PC-3 (cell line): Measurements from ENCODE around the gene CCDC8. TPM values are rescaled to one million over a fixed set of nuclear protein-coding genes. Genes with fewer than 3 reads are reported as not detected.

Experiments
- ATAC-seq: fragments of 200-7000 bp; cut with Tn5 transposase; 2 replicates; pipeline ENCODE4 v1.9.1; 2020; ENCODE audit warnings: mild to moderate bottlenecking, moderate library complexity
- BruUV-seq: library from RNA; stranded (reverse); fragments of 400-500 nt; replicated peaks from 2 replicates; lab custom pipeline; 2021; lab: Mats Ljungman, UMichigan
- CTCF ChIA-PET: fragments of 300-600 bp; sonication (Branson Sonifier 250); formaldehyde crosslinking; loops from one replicate; lab custom pipeline; 2022; ENCODE audit warnings: antibody characterized with exemption; lab: Charles Lee
- POLR2A ChIA-PET: fragments of 300-600 bp; sonication (Branson Sonifier 250); formaldehyde crosslinking; loops from one replicate; lab custom pipeline; 2022; ENCODE audit warnings: antibody characterized with exemption; ENCODE audit not compliant: unreplicated experiment; lab: Charles Lee
- DNase-seq: peaks from one replicate; pipeline ENCODE4 v3.0.0-alpha.2; 2015
- H2AFZ ChIP-seq: fragments of 300-600 bp; sonication (generic); 2 replicates; pipeline ENCODE4 v1.6.0; 2016; ENCODE audit warnings: antibody characterized with exemption, low read length
- H3F3A ChIP-seq: fragments of 300-600 bp; sonication (generic); one replicate; pipeline ENCODE4 v1.6.0; 2017; ENCODE audit warnings: antibody characterized with exemption, low read length, control low read depth, mild to moderate bottlenecking; ENCODE audit not compliant: unreplicated experiment
- H3K27ac ChIP-seq: fragments of 300-600 bp; sonication (generic); 2 replicates; pipeline ENCODE4 v1.5.1; 2016; ENCODE audit warnings: mild to moderate bottlenecking, low read length
- H3K27me3 ChIP-seq: fragments of 300-600 bp; sonication (generic); 2 replicates; pipeline ENCODE4 v1.6.1; 2016; ENCODE audit warnings: low read length, mixed read lengths
- H3K36me3 ChIP-seq: fragments of 300-600 bp; sonication (generic); 2 replicates; pipeline ENCODE4 v1.6.1; 2016; ENCODE audit warnings: low read depth, mixed run types, low read length, mixed read lengths
- H3K4me1 ChIP-seq: fragments of 300-600 bp; sonication (generic); 2 replicates; pipeline ENCODE4 v1.5.1; 2016; ENCODE audit warnings: low read length; ENCODE audit not compliant: insufficient read depth
- H3K4me2 ChIP-seq: fragments of 300-600 bp; sonication (generic); 2 replicates; pipeline ENCODE4 v1.6.0; 2016; ENCODE audit warnings: low read length
- H3K4me3 ChIP-seq: fragments of 300-600 bp; sonication (generic); 2 replicates; pipeline ENCODE4 v1.5.1; 2016; ENCODE audit warnings: mild to moderate bottlenecking, low read length, mixed read lengths
- H3K79me2 ChIP-seq: fragments of 300-600 bp; sonication (generic); 2 replicates; pipeline ENCODE4 v1.6.1; 2017; ENCODE audit warnings: low read length, mixed read lengths
- H3K9ac ChIP-seq: fragments of 300-600 bp; sonication (generic); 2 replicates; pipeline ENCODE4 v1.6.0; 2016; ENCODE audit warnings: mild to moderate bottlenecking, low read length
- H3K9me2 ChIP-seq: fragments of 300-600 bp; sonication (generic); replicated peaks from 2 replicates; pipeline ENCODE4 v1.6.1; 2016; ENCODE audit warnings: mixed run types, low read length, mixed read lengths
- H3K9me3 ChIP-seq: fragments of 300-600 bp; sonication (generic); 2 replicates; pipeline ENCODE4 v1.6.1; 2016; ENCODE audit warnings: low read length, mixed read lengths
- H4K20me1 ChIP-seq: fragments of 300-600 bp; sonication (generic); 2 replicates; pipeline ENCODE4 v1.6.1; 2016; ENCODE audit warnings: low read length, mixed read lengths
- EZH2 ChIP-seq: fragments of 300-600 bp; sonication (generic); IDR thresholded peaks from one replicate; pipeline ENCODE4 v1.6.1; 2017; ENCODE audit warnings: antibody characterized with exemption, mild to moderate bottlenecking, low read length; ENCODE audit not compliant: unreplicated experiment
- EZH2phosphoT487 ChIP-seq: fragments of 300-600 bp; sonication (generic); IDR thresholded peaks from 2 replicates; pipeline ENCODE4 v1.6.1; 2018; ENCODE audit warnings: mild to moderate bottlenecking, antibody characterized with exemption, low read length, borderline replicate concordance
- intact Hi-C: fragments of 100-400 bp; cut with micrococcal nuclease; formaldehyde crosslinking; loops from 2 replicates; pipeline ENCODE4 v1.9.0; 2023
- total RNA-seq: library from RNA; depleted of rRNA; stranded (reverse); fragments of >200 nt; gene quantifications from 2 replicates; pipeline ENCODE4 v1.2.3, GENCODE V29; 2014
- TF ChIP-seq, protein P1 (sequence below): fragments of 300-600 bp; sonication (generic); conservative IDR thresholded peaks from 2 replicates; pipeline ENCODE4 v1.5.1; 2017; ENCODE audit warnings: antibody characterized with exemption, low read depth, mild to moderate bottlenecking, low read length

CCDC8 gene
- total RNA-seq, 1 experiment from 2014 or later: not detected

DNA sequence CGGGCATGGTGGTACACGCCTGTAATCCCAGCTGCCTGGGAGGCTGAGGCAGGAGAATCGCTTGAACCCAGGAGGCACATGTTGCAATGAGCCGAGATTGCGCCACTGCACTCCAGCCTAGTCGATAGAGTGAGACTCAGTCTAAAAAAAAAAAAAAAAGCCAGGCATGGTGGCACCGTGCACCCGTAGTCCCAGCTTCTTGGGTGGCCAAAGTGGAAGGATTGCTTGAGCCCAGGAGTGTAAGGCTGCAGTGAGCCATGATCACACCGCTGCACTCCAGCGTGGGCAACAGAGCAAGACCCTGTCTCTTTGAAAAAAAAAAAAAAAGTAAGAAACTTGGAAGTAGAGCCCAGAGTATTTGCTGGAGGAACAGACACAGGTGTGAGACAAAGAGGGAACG lies 27.7 kb downstream of the CCDC8 start:
- Histone ChIP-seq H4K20me1 (0 out of 2 replicates have a peak, but pooled peaks cover 2% of the 10 kb centered on the region), H3K79me2 (peaks cover 4% of the 10 kb centered on the region; the same call in 1 of the 2 replicates), H3K4me3 (no peak overlapping the region), H3K4me1 (no peaks in the 10 kb centered on the region), H3F3A (no peaks in the 10 kb centered on the region), H3K36me3 (peaks cover 10% of the 10 kb centered on the region), H3K9ac (no peak overlapping the region), H3K27me3 (no peaks in the 10 kb centered on the region), H2AFZ (no peak overlapping the region), H3K9me2 (no peaks in the 10 kb centered on the region), H3K27ac (no peak overlapping the region), H3K4me2 (no peak overlapping the region), H3K9me3 (no peaks in the 10 kb centered on the region)
- intact Hi-C loops: no loop called here
- no TSS peak for BruUV-seq
- DNase-seq (no peak), ATAC-seq (no peak)
- TF ChIP-seq, protein P1, sequence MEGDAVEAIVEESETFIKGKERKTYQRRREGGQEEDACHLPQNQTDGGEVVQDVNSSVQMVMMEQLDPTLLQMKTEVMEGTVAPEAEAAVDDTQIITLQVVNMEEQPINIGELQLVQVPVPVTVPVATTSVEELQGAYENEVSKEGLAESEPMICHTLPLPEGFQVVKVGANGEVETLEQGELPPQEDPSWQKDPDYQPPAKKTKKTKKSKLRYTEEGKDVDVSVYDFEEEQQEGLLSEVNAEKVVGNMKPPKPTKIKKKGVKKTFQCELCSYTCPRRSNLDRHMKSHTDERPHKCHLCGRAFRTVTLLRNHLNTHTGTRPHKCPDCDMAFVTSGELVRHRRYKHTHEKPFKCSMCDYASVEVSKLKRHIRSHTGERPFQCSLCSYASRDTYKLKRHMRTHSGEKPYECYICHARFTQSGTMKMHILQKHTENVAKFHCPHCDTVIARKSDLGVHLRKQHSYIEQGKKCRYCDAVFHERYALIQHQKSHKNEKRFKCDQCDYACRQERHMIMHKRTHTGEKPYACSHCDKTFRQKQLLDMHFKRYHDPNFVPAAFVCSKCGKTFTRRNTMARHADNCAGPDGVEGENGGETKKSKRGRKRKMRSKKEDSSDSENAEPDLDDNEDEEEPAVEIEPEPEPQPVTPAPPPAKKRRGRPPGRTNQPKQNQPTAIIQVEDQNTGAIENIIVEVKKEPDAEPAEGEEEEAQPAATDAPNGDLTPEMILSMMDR: no peak
- no peak for TF ChIP-seq EZH2phosphoT487
- no peak for TF ChIP-seq EZH2
- POLR2A ChIA-PET: no interaction called here
- CTCF ChIA-PET: interaction anchor here (0.6 kb wide), 1 partner anchor 47 kb away, joined by 18 read pairs; no protein-coding TSS in a partner anchor

GRCh38 chr19:46384396-46384795 lies 29.0 kb downstream of the CCDC8 start:
- Histone ChIP-seq H3K4me2 (no peak overlapping the region), H3K4me1 (no peaks in the 10 kb centered on the region), H3K27ac (no peak overlapping the region), H3K9me2 (no peaks in the 10 kb centered on the region), H3K9me3 (no peaks in the 10 kb centered on the region), H3K27me3 (no peaks in the 10 kb centered on the region), H3K79me2 (peaks cover 10% of the 10 kb centered on the region; the same call in 1 of the 2 replicates), H3K4me3 (no peak overlapping the region), H3F3A (no peaks in the 10 kb centered on the region), H4K20me1 (0 out of 2 replicates have a peak, but pooled peaks cover 4% of the 10 kb centered on the region), H3K36me3 (peaks cover 10% of the 10 kb centered on the region), H3K9ac (no peak overlapping the region), H2AFZ (no peak overlapping the region)
- no peak for DNase-seq
- BruUV-seq: no TSS peak
- CTCF ChIA-PET: no interaction called here
- no peak for ATAC-seq
- intact Hi-C loops: no loop called here
- POLR2A ChIA-PET: no interaction called here
- TF ChIP-seq EZH2phosphoT487 (no peak), EZH2 (no peak)
- TF ChIP-seq, protein P1: no peak

- H3K27ac ChIP-seq: no peak overlapping the region
Measured at GRCh38 chr19:46383846-46384245, 29.5 kb downstream of the CCDC8 start.

More at GRCh38 chr19:46383846-46384245, 29.5 kb downstream of the CCDC8 start:
- peaks cover 9% of the 10 kb centered on the region for H3K36me3 ChIP-seq
- no peaks in the 10 kb centered on the region for H3K9me2 ChIP-seq
- DNase-seq (no peak), ATAC-seq (no peak)
- no peaks in the 10 kb centered on the region for H3K27me3 ChIP-seq
- H3F3A ChIP-seq: no peaks in the 10 kb centered on the region
- no peaks in the 10 kb centered on the region for H3K4me1 ChIP-seq
- intact Hi-C loops: no loop called here
- H3K79me2 ChIP-seq: peaks cover 12% of the 10 kb centered on the region; the same call in 1 of the 2 replicates
- H3K9me3 ChIP-seq: no peaks in the 10 kb centered on the region
- TF ChIP-seq, protein P1: no peak
- TF ChIP-seq EZH2: no peak
- TF ChIP-seq EZH2phosphoT487: no peak
- no peak overlapping the region for H3K9ac ChIP-seq
- no TSS peak for BruUV-seq
- no peak overlapping the region for H3K4me2 ChIP-seq
- 0 out of 2 replicates have a peak, but pooled peaks cover 4% of the 10 kb centered on the region for H4K20me1 ChIP-seq
- H2AFZ ChIP-seq: no peak overlapping the region
- CTCF ChIA-PET: no interaction called here
- POLR2A ChIA-PET: no interaction called here
- H3K4me3 ChIP-seq: no peak overlapping the region
